SK-N-SH (cell line): ENCODE data around the gene LANCL2. TPM values are rescaled to one million over a fixed set of nuclear protein-coding genes. Genes with fewer than 3 reads are reported as not detected.

ENCODE experiments used
- CTCF ChIA-PET: fragments of 300-600, 350-600 bp; formaldehyde crosslinking; extraction: SDS; loops from one replicate; lab custom pipeline; 2021; lab: Yijun Ruan, JAX
- POLR2A ChIA-PET: fragments of 350-600 bp; sonication (Branson Sonifier 250); formaldehyde crosslinking; extraction: SDS; loops from one replicate; lab custom pipeline; 2020; ENCODE audit warnings: antibody characterized with exemption, inconsistent platforms; lab: Yijun Ruan, JAX
- DNase-seq: peaks from one replicate; pipeline ENCODE4 v3.0.0; 2012
- H2AFZ ChIP-seq: fragments of 200-600 bp; sonication (generic); 2 replicates; pipeline ENCODE4 v1.8.1; 2016; ENCODE audit warnings: antibody characterized with exemption, mild to moderate bottlenecking, low read depth
- H3F3A ChIP-seq: fragments of 200-600 bp; sonication (generic); replicated peaks from 2 replicates; pipeline ENCODE3; 2016; ENCODE audit warnings: antibody characterized with exemption, mild to moderate bottlenecking; ENCODE audit not compliant: insufficient read depth
- H3K27ac ChIP-seq, 2 experiments: fragments of 200-500 bp in 1 of 2; fragments of 200-600 bp in 1 of 2; sonication (Bioruptor generic) in 1 of 2; sonication (generic), shearing (Covaris generic) in 1 of 2; 2 replicates each; pipeline versions ENCODE4 v1.5.1 to v1.6.1; 2014 to 2016; ENCODE audit warnings: low read depth in 2 of 2, inconsistent platforms in 1 of 2, low read length in 1 of 2, mild to moderate bottlenecking in 1 of 2, mixed read lengths in 1 of 2
- H3K27me3 ChIP-seq: fragments of 200-600 bp; sonication (generic), shearing (Covaris generic); 2 replicates; pipeline ENCODE4 v1.6.1; 2016; ENCODE audit warnings: mixed run types; ENCODE audit not compliant: insufficient read depth
- H3K36me3 ChIP-seq, 2 experiments: fragments of 200-500 bp in 1 of 2; fragments of 200-600 bp in 1 of 2; sonication (Bioruptor generic) in 1 of 2; sonication (generic) in 1 of 2; replicated peaks in 1 of 2; 2 replicates each; pipeline versions ENCODE3 to v1.5.1; 2014 to 2016; ENCODE audit warnings: low read length in 1 of 2, mild to moderate bottlenecking in 1 of 2; ENCODE audit not compliant: insufficient read depth in 2 of 2, control insufficient read depth in 1 of 2
- H3K4me1 ChIP-seq, 2 experiments: fragments of 200-500 bp in 1 of 2; fragments of 200-600 bp in 1 of 2; sonication (Bioruptor generic) in 1 of 2; sonication (generic), shearing (Covaris generic) in 1 of 2; 2 replicates each; pipeline versions ENCODE4 v1.5.1 to v1.6.1; 2014 to 2016; ENCODE audit warnings: low read depth in 1 of 2, low read length in 1 of 2, mixed run types in 1 of 2; ENCODE audit not compliant: insufficient read depth in 2 of 2, control insufficient read depth in 1 of 2
- H3K4me2 ChIP-seq: fragments of 200-600 bp; sonication (generic), shearing (Covaris generic); 2 replicates; pipeline ENCODE4 v1.6.1; 2017; ENCODE audit warnings: mixed run types
- H3K4me3 ChIP-seq, 2 experiments: fragments of 200-500 bp in 1 of 2; fragments of 200-600 bp in 1 of 2; sonication (Bioruptor generic) in 1 of 2; sonication (generic), shearing (Covaris generic) in 1 of 2; 2 replicates each; pipeline versions ENCODE4 v1.5.1 to v1.8.1; 2014 to 2016; ENCODE audit warnings: low read depth in 2 of 2, inconsistent platforms in 1 of 2, low read length in 1 of 2, mild to moderate bottlenecking in 1 of 2, mixed read lengths in 1 of 2, moderate library complexity in 1 of 2
- H3K79me2 ChIP-seq: fragments of 200-600 bp; sonication (generic); 2 replicates; pipeline ENCODE4 v1.8.1; 2017; ENCODE audit warnings: mild to moderate bottlenecking; ENCODE audit not compliant: insufficient read depth
- H3K9ac ChIP-seq: fragments of 200-600 bp; sonication (generic); 2 replicates; pipeline ENCODE4 v1.6.1; 2017; ENCODE audit warnings: mixed run types
- H3K9me2 ChIP-seq: fragments of 200-600 bp; sonication (generic); 2 replicates; pipeline ENCODE4 v1.6.1; 2017; ENCODE audit warnings: mixed run types
- H3K9me3 ChIP-seq: fragments of 200-600 bp; sonication (generic); 2 replicates; pipeline ENCODE4 v1.6.1; 2017; ENCODE audit warnings: mixed run types, mild to moderate bottlenecking, moderate library complexity
- H4K20me1 ChIP-seq: fragments of 200-600 bp; sonication (generic); 2 replicates; pipeline ENCODE4 v1.6.1; 2017; ENCODE audit warnings: mild to moderate bottlenecking, mixed run types; ENCODE audit not compliant: insufficient read depth
- CHD2 ChIP-seq: fragments of 150-350 bp; IDR thresholded peaks from 2 replicates; pipeline ENCODE4 v1.6.1; 2018; ENCODE audit warnings: low read length; ENCODE audit not compliant: partially characterized antibody
- ELF1 ChIP-seq: IDR thresholded peaks from 2 replicates; pipeline ENCODE4 v1.4.0; 2012
- EP300 ChIP-seq, 2 experiments: IDR thresholded peaks; 2 replicates each; pipeline versions ENCODE4 v1.4.0 to v1.6.1; 2012; ENCODE audit warnings: borderline replicate concordance in 1 of 2, low read depth in 1 of 2, low read length in 1 of 2
- EZH2phosphoT487 ChIP-seq: fragments of 200-600 bp; sonication (generic); IDR thresholded peaks from 2 replicates; pipeline ENCODE4 v1.6.1; 2017; ENCODE audit warnings: low read depth, mixed run types, mild to moderate bottlenecking, antibody characterized with exemption, moderate library complexity, borderline replicate concordance
- FOSL2 ChIP-seq: IDR thresholded peaks from 2 replicates; pipeline ENCODE4 v1.4.0; 2012; ENCODE audit warnings: low read depth, mild to moderate bottlenecking, moderate library complexity, borderline replicate concordance
- FOXJ3 ChIP-seq: sonication (generic); formaldehyde crosslinking; IDR thresholded peaks from 2 replicates; pipeline ENCODE4 v1.5.1; 2020; ENCODE audit warnings: mild to moderate bottlenecking, missing genetic modification reagents
- MEF2A ChIP-seq: IDR thresholded peaks from 2 replicates; pipeline ENCODE4 v1.4.0; 2012; ENCODE audit warnings: low read depth, borderline replicate concordance
- NFIC ChIP-seq: IDR thresholded peaks from 2 replicates; pipeline ENCODE4 v1.4.0; 2012; ENCODE audit warnings: borderline replicate concordance
- POLR2AphosphoS5 ChIP-seq: IDR thresholded peaks from 2 replicates; pipeline ENCODE4 v1.6.1; 2012; ENCODE audit warnings: low read depth, low read length
- RFX5 ChIP-seq: IDR thresholded peaks from 2 replicates; pipeline ENCODE4 v1.6.1; 2012; ENCODE audit warnings: mild to moderate bottlenecking, improper control_type of control experiment, low read length
- RXRA ChIP-seq: IDR thresholded peaks from 2 replicates; pipeline ENCODE4 v1.4.0; 2012; ENCODE audit warnings: low read depth, mild to moderate bottlenecking, borderline replicate concordance
- SIN3A ChIP-seq: IDR thresholded peaks from 2 replicates; pipeline ENCODE4 v1.6.1; 2012; ENCODE audit warnings: low read depth, mild to moderate bottlenecking, low read length, moderate library complexity, borderline replicate concordance
- TAF1 ChIP-seq: IDR thresholded peaks from 2 replicates; pipeline ENCODE4 v1.6.1; 2012; ENCODE audit warnings: low read depth, mild to moderate bottlenecking, low read length, moderate library complexity, borderline replicate concordance
- YY1 ChIP-seq: IDR thresholded peaks from 2 replicates; pipeline ENCODE4 v1.4.0; 2012; ENCODE audit warnings: low read depth, mild to moderate bottlenecking
- WGBS: methylation state at CpG from one replicate; pipeline ENCODE4 v1.1.6; 2017; ENCODE audit warnings: low lambda C conversion rate; 5-methylcytosine and 5-hydroxymethylcytosine counted together
- polyA plus RNA-seq, 3 experiments: library from polyadenylated mRNA; depleted of rRNA; stranded (reverse); fragments of >200 nt; gene quantifications; 2 replicates each; pipeline ENCODE4 v1.2.3, GENCODE V29; 2012
- TF ChIP-seq, protein P1 (sequence below): IDR thresholded peaks from 2 replicates; pipeline ENCODE4 v1.6.1; 2012; ENCODE audit warnings: mild to moderate bottlenecking, low read depth, low read length, moderate library complexity
- TF ChIP-seq, protein P2 (sequence below): IDR thresholded peaks from 2 replicates; pipeline ENCODE4 v1.4.0; 2012; ENCODE audit warnings: low read depth
- TF ChIP-seq, protein P3 (sequence below): fragments of 150-350 bp; IDR thresholded peaks from 2 replicates; pipeline ENCODE4 v1.6.1; 2017; ENCODE audit warnings: antibody characterized with exemption, low read length, low read depth, borderline replicate concordance

LANCL2 gene
- polyA plus RNA-seq, 1 of the 3 experiments (the other 2 are of a cell fraction): 36.7 TPM

DNA sequence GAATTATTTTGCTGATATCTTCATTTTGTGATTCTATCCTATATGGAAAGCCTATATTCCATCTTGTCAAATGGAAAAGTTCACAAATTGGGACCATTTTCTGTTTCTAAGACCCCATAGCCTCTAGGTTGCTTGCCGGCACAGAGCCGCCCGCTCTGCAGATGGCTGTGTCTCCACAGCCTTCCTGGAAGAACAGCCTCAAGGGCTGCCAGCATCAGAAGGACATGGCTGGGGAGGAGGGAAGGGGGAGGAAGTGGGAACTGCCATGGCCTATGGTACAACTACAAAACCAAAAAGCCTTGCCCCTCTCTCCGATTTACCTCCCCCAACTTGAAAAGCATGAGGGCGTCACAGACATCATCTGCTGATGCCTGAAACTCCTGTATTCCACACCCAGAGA lies 75.9 kb downstream of the LANCL2 start:
- Histone ChIP-seq H3K36me3 (no peaks in the 10 kb centered on the region), H3K79me2 (no peaks in the 10 kb centered on the region), H4K20me1 (no peaks in the 10 kb centered on the region), H3K4me1 (peaks cover 16 to 42% of the 10 kb centered on the region in 2 experiments), H3K9ac (no peak overlapping the region), H3K4me2 (no peak overlapping the region), H2AFZ (no peak overlapping the region), H3K9me2 (no peaks in the 10 kb centered on the region)
- ChIA-PET POLR2A (no interaction called here), CTCF (interaction anchor here (1.4 to 1.7 kb wide), 2 partner anchors 153 to 200 kb away, joined by 3 to 7 read pairs; no protein-coding TSS in a partner anchor)
- no peak for TF ChIP-seq CHD2
- TF ChIP-seq SIN3A: no peak
- no peak for TF ChIP-seq POLR2AphosphoS5
- TF ChIP-seq FOXJ3 (CRISPR knock-in tag): no peak
- no peak for TF ChIP-seq YY1
- TF ChIP-seq, protein P1, sequence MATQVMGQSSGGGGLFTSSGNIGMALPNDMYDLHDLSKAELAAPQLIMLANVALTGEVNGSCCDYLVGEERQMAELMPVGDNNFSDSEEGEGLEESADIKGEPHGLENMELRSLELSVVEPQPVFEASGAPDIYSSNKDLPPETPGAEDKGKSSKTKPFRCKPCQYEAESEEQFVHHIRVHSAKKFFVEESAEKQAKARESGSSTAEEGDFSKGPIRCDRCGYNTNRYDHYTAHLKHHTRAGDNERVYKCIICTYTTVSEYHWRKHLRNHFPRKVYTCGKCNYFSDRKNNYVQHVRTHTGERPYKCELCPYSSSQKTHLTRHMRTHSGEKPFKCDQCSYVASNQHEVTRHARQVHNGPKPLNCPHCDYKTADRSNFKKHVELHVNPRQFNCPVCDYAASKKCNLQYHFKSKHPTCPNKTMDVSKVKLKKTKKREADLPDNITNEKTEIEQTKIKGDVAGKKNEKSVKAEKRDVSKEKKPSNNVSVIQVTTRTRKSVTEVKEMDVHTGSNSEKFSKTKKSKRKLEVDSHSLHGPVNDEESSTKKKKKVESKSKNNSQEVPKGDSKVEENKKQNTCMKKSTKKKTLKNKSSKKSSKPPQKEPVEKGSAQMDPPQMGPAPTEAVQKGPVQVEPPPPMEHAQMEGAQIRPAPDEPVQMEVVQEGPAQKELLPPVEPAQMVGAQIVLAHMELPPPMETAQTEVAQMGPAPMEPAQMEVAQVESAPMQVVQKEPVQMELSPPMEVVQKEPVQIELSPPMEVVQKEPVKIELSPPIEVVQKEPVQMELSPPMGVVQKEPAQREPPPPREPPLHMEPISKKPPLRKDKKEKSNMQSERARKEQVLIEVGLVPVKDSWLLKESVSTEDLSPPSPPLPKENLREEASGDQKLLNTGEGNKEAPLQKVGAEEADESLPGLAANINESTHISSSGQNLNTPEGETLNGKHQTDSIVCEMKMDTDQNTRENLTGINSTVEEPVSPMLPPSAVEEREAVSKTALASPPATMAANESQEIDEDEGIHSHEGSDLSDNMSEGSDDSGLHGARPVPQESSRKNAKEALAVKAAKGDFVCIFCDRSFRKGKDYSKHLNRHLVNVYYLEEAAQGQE: no peak
- TF ChIP-seq, protein P2, sequence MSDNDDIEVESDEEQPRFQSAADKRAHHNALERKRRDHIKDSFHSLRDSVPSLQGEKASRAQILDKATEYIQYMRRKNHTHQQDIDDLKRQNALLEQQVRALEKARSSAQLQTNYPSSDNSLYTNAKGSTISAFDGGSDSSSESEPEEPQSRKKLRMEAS: no peak
- no peak for TF ChIP-seq MEF2A
- TF ChIP-seq, protein P3, sequence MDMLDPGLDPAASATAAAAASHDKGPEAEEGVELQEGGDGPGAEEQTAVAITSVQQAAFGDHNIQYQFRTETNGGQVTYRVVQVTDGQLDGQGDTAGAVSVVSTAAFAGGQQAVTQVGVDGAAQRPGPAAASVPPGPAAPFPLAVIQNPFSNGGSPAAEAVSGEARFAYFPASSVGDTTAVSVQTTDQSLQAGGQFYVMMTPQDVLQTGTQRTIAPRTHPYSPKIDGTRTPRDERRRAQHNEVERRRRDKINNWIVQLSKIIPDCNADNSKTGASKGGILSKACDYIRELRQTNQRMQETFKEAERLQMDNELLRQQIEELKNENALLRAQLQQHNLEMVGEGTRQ: no peak
- no peak for TF ChIP-seq TAF1
- TF ChIP-seq RXRA: no peak
- no peak for TF ChIP-seq EZH2phosphoT487
- no peak for TF ChIP-seq RFX5
- TF ChIP-seq FOSL2: no peak
- TF ChIP-seq EP300 (IDR thresholded peaks at IDR 0.05; ENCODE audit: borderline replicate concordance in 1 of 2, low read depth in 1 of 2, low read length in 1 of 2): no peak
- TF ChIP-seq NFIC: no peak
- TF ChIP-seq ELF1: no peak
- TF ChIP-seq, all 33 proteins: peak for 0
- DNase-seq: no peak
- WGBS: 99% methylated on average over 5 of the region's 5 CpGs
- Histone ChIP-seq H3K27me3 (no peaks in the 10 kb centered on the region), H3K9me3 (no peaks in the 10 kb centered on the region), H3F3A (peaks cover 7% of the 10 kb centered on the region), H3K27ac (peak overlapping the region; percentile 64 to 66; a peak in 3 of 4 replicates), H3K4me3 (no peak overlapping the region)
